H1 (cell line): Measurements from ENCODE around the gene NCAM1. TPM values are rescaled to one million over a fixed set of nuclear protein-coding genes. Genes with fewer than 3 reads are reported as not detected.

ENCODE experiments used
- CTCF ChIA-PET: fragments of 300-600 bp; sonication (Branson Sonifier 250); formaldehyde crosslinking; loops from one replicate; lab custom pipeline; 2021; ENCODE audit not compliant: partially characterized antibody; lab: Charles Lee
- POLR2A ChIA-PET: fragments of 300-600 bp; sonication (Branson Sonifier 250); formaldehyde crosslinking; loops from one replicate; lab custom pipeline; 2021; ENCODE audit warnings: inconsistent platforms; ENCODE audit not compliant: partially characterized antibody; lab: Charles Lee
- DNase-seq, 2 experiments: peaks; one replicate each; pipeline versions ENCODE4 v3.0.0 to v3.0.0-alpha.2; 2010 to 2022; ENCODE audit warnings: low spot score in 2 of 2, low read depth in 1 of 2, mixed read lengths in 1 of 2
- FAIRE-seq: peaks from 2 replicates; lab custom pipeline; 2011; peaks lifted over from hg19 to GRCh38; lab: Jason Lieb, UNC
- H2AFZ ChIP-seq: 2 replicates; pipeline ENCODE4 v1.8.1; 2012; ENCODE audit warnings: low read length, inconsistent platforms
- H2AK5ac ChIP-seq: 2 replicates; pipeline ENCODE4 v1.6.1; 2013; ENCODE audit warnings: low read depth, low read length
- H2BK120ac ChIP-seq: replicated peaks from 2 replicates; pipeline ENCODE3; 2013; ENCODE audit warnings: low read depth, low read length, inconsistent platforms
- H2BK12ac ChIP-seq: 2 replicates; pipeline ENCODE4 v1.6.1; 2013; ENCODE audit warnings: low read depth, low read length
- H2BK15ac ChIP-seq: 2 replicates; pipeline ENCODE4 v1.6.1; 2013; ENCODE audit warnings: low read length
- H2BK20ac ChIP-seq: 2 replicates; pipeline ENCODE4 v1.6.1; 2013; ENCODE audit warnings: low read length
- H2BK5ac ChIP-seq: 2 replicates; pipeline ENCODE4 v1.6.1; 2013; ENCODE audit warnings: low read depth, low read length
- H3K14ac ChIP-seq: 2 replicates; pipeline ENCODE4 v1.6.1; 2013; ENCODE audit warnings: inconsistent platforms; ENCODE audit not compliant: insufficient read length
- H3K18ac ChIP-seq: 2 replicates; pipeline ENCODE4 v1.6.1; 2013; ENCODE audit warnings: low read length; ENCODE audit errors: extremely low read depth
- H3K23ac ChIP-seq: 2 replicates; pipeline ENCODE4 v1.6.1; 2013; ENCODE audit warnings: inconsistent platforms; ENCODE audit not compliant: insufficient read length
- H3K23me2 ChIP-seq: 2 replicates; pipeline ENCODE4 v1.6.1; 2013; ENCODE audit warnings: low read depth, low read length
- H3K27ac ChIP-seq: 2 replicates; pipeline ENCODE4 v1.6.1; 2011; ENCODE audit warnings: low read depth, low read length, inconsistent platforms
- H3K27me3 ChIP-seq, 4 experiments: replicated peaks in 1 of 4; 1 replicate in 1 of 4; 2 replicates in 3 of 4; pipeline versions ENCODE4 v1.6.1 to v1.8.1; 2011 to 2013; ENCODE audit warnings: low read length in 3 of 4, mild to moderate bottlenecking in 3 of 4, inconsistent platforms in 2 of 4, mixed read lengths in 2 of 4, moderate library complexity in 1 of 4; ENCODE audit not compliant: control insufficient read depth in 3 of 4, insufficient read depth in 3 of 4; ENCODE audit errors: extremely low read depth in 1 of 4
- H3K36me3 ChIP-seq, 4 experiments: 2 replicates each; pipeline versions ENCODE4 v1.6.1 to v1.8.1; 2011 to 2013; ENCODE audit warnings: mild to moderate bottlenecking in 4 of 4, low read length in 3 of 4, moderate library complexity in 2 of 4, control low read depth in 1 of 4, inconsistent platforms in 1 of 4; ENCODE audit not compliant: insufficient read depth in 4 of 4, control insufficient read depth in 2 of 4
- H3K4ac ChIP-seq: replicated peaks from 2 replicates; pipeline ENCODE3; 2013; ENCODE audit warnings: low read length, low read depth, mixed read lengths, inconsistent platforms; ENCODE audit not compliant: insufficient read length
- H3K4me1 ChIP-seq, 4 experiments: replicated peaks in 1 of 4; 1 replicate in 1 of 4; 2 replicates in 3 of 4; pipeline versions ENCODE4 v1.6.1 to v1.8.1; 2011 to 2013; ENCODE audit warnings: low read length in 3 of 4, inconsistent platforms in 2 of 4, mixed read lengths in 1 of 4; ENCODE audit not compliant: insufficient read depth in 4 of 4, control insufficient read depth in 3 of 4
- H3K4me2 ChIP-seq, 2 experiments: 2 replicates each; pipeline versions ENCODE4 v1.6.1 to v1.8.1; 2011 to 2013; ENCODE audit warnings: low read depth in 2 of 2, low read length in 2 of 2, control low read depth in 1 of 2, inconsistent platforms in 1 of 2, mild to moderate bottlenecking in 1 of 2; ENCODE audit not compliant: insufficient read depth in 1 of 2
- H3K4me3 ChIP-seq, 4 experiments: fragments of 200-600, 300-600 bp in 1 of 4; sonication (generic), shearing (Covaris generic), sonication (Bioruptor Twin) in 1 of 4; 2 replicates each; pipeline versions ENCODE4 v1.5.1 to v1.8.1; 2011 to 2016; ENCODE audit warnings: low read length in 4 of 4, low read depth in 3 of 4, control low read depth in 2 of 4, inconsistent platforms in 2 of 4, mild to moderate bottlenecking in 2 of 4, mixed read lengths in 1 of 4, moderate library complexity in 1 of 4; ENCODE audit not compliant: insufficient read depth in 2 of 4; ENCODE audit errors: extremely low read depth in 1 of 4
- H3K56ac ChIP-seq: replicated peaks from 2 replicates; pipeline ENCODE3; 2013; ENCODE audit warnings: low read depth, mild to moderate bottlenecking, mixed read lengths, low read length, inconsistent platforms; ENCODE audit not compliant: insufficient read length
- H3K79me1 ChIP-seq: 2 replicates; pipeline ENCODE4 v1.6.1; 2013; ENCODE audit warnings: low read depth, low read length, control low read depth
- H3K79me2 ChIP-seq, 2 experiments: 2 replicates each; pipeline versions ENCODE4 v1.6.1 to v1.8.1; 2012 to 2013; ENCODE audit warnings: low read length in 2 of 2, mild to moderate bottlenecking in 2 of 2, inconsistent platforms in 1 of 2; ENCODE audit not compliant: insufficient read depth in 2 of 2, control insufficient read depth in 1 of 2
- H3K9ac ChIP-seq, 4 experiments: replicated peaks in 1 of 4; 1 replicate in 1 of 4; 2 replicates in 3 of 4; pipeline versions ENCODE4 v1.6.1 to v1.8.1; 2011 to 2013; ENCODE audit warnings: low read depth in 3 of 4, low read length in 3 of 4, control low read depth in 2 of 4, mild to moderate bottlenecking in 2 of 4, moderate library complexity in 2 of 4, inconsistent platforms in 1 of 4; ENCODE audit errors: extremely low read depth in 1 of 4
- H3K9me3 ChIP-seq, 2 experiments: 2 replicates each; pipeline versions ENCODE4 v1.6.1 to v1.8.1; 2012 to 2013; ENCODE audit warnings: mild to moderate bottlenecking in 2 of 2, moderate library complexity in 2 of 2, control low read depth in 1 of 2, inconsistent platforms in 1 of 2, low read depth in 1 of 2, low read length in 1 of 2, mixed read lengths in 1 of 2; ENCODE audit not compliant: insufficient read depth in 2 of 2
- H4K20me1 ChIP-seq, 2 experiments: replicated peaks in 1 of 2; 2 replicates each; pipeline versions ENCODE3 to v1.8.1; 2011 to 2013; ENCODE audit warnings: inconsistent platforms in 2 of 2, low read length in 2 of 2, mild to moderate bottlenecking in 1 of 2; ENCODE audit not compliant: insufficient read depth in 2 of 2, control insufficient read depth in 1 of 2
- H4K5ac ChIP-seq: 2 replicates; pipeline ENCODE4 v1.6.1; 2013; ENCODE audit warnings: low read length, low read depth, mixed read lengths, inconsistent platforms; ENCODE audit not compliant: insufficient read length
- H4K8ac ChIP-seq: 2 replicates; pipeline ENCODE4 v1.8.0; 2013; ENCODE audit warnings: mild to moderate bottlenecking, moderate library complexity, low read length, inconsistent platforms; ENCODE audit not compliant: insufficient read depth; ENCODE audit errors: extremely low read depth
- H4K91ac ChIP-seq: replicated peaks from 2 replicates; pipeline ENCODE3; 2013; ENCODE audit warnings: low read length, mixed read lengths, inconsistent platforms; ENCODE audit not compliant: insufficient read length
- BRCA1 ChIP-seq: IDR thresholded peaks from 2 replicates; pipeline ENCODE4 v1.6.1; 2012; ENCODE audit warnings: low read depth, low read length, improper control_type of control experiment
- CBX8 ChIP-seq: fragments of 300-800, 300-1000 bp; sonication (generic); IDR thresholded peaks from 2 replicates; pipeline ENCODE4 v1.7.1; 2016; ENCODE audit warnings: low read depth, low read length, borderline replicate concordance
- GABPA ChIP-seq: IDR thresholded peaks from 2 replicates; pipeline ENCODE4 v1.6.1; 2011; ENCODE audit warnings: mild to moderate bottlenecking, low read length, moderate library complexity, borderline replicate concordance; ENCODE audit not compliant: insufficient read depth
- KDM4A ChIP-seq: IDR thresholded peaks from one replicate; pipeline ENCODE4 v1.7.1; 2012; ENCODE audit warnings: low read depth, mild to moderate bottlenecking, moderate library complexity, low read length, inconsistent platforms; ENCODE audit not compliant: severe bottlenecking
- PHF8 ChIP-seq: fragments of 200-600 bp; sonication (generic); conservative IDR thresholded peaks from 2 replicates; pipeline ENCODE4 v1.7.1; 2012; ENCODE audit warnings: low read depth, mild to moderate bottlenecking, inconsistent platforms, low read length, moderate library complexity
- RNF2 ChIP-seq: fragments of 200-900, 300-1000 bp; sonication (generic); IDR thresholded peaks from 2 replicates; pipeline ENCODE4 v1.7.1; 2016; ENCODE audit warnings: borderline replicate concordance, low read depth, mild to moderate bottlenecking, antibody characterized with exemption, low read length; ENCODE audit not compliant: poor library complexity, severe bottlenecking; ENCODE audit errors: missing control alignments
- SIN3A ChIP-seq, 2 experiments: IDR thresholded peaks in 1 of 2; conservative IDR thresholded peaks in 1 of 2; 2 replicates each; pipeline ENCODE4 v1.6.1; 2011 to 2012; ENCODE audit warnings: low read length in 2 of 2, improper control_type of control experiment in 1 of 2, low read depth in 1 of 2, mild to moderate bottlenecking in 1 of 2
- TEAD4 ChIP-seq: IDR thresholded peaks from 2 replicates; pipeline ENCODE4 v1.6.1; 2012; ENCODE audit warnings: low read depth, low read length, inconsistent platforms, mixed read lengths
- WGBS, 2 experiments: shearing (Covaris generic) in 1 of 2; methylation state at CpG; one replicate each; pipeline versions ENCODE4 v1.1.6 to v1.1.7; 2013 to 2015; ENCODE audit warnings: low lambda C conversion rate in 2 of 2, mixed read lengths in 2 of 2, inconsistent platforms in 1 of 2, low coverage in 1 of 2, missing lambda C conversion rate in 1 of 2; ENCODE audit not compliant: insufficient replicate concordance in 2 of 2, insufficient coverage in 1 of 2, insufficient read length in 1 of 2; ENCODE audit errors: extremely low coverage in 1 of 2, missing lambda C conversion rate in 1 of 2; 5-methylcytosine and 5-hydroxymethylcytosine counted together
- polyA plus RNA-seq, 7 experiments: library from polyadenylated mRNA; depleted of rRNA in 3 of 7; stranded (reverse) in 5 of 7; unstranded in 2 of 7; fragments of >200 nt in 5 of 7; fragments of 200-250 nt in 2 of 7; gene quantifications; 1 replicate in 5 of 7; 2 replicates in 1 of 7; 4 replicates in 1 of 7; pipeline versions ENCODE4 v1.2.1 to v1.2.3, GENCODE V29; 2011 to 2013; ENCODE audit warnings: missing spikeins in 2 of 7, mixed read lengths in 2 of 7
- total RNA-seq: library from RNA; stranded (reverse); fragmentation: NEBNext Ultra II Directional; extraction: Animal tissue kit (Norgen Biotek cat#: 25700); gene quantifications from 2 replicates; pipeline ENCODE4 v1.2.1, GENCODE V29; 2021
- TF ChIP-seq, protein P1 (sequence below): IDR thresholded peaks from 2 replicates; pipeline ENCODE4 v1.6.1; 2012; ENCODE audit warnings: low read length, inconsistent platforms
- TF ChIP-seq, protein P2 (sequence below): IDR thresholded peaks from 2 replicates; pipeline ENCODE4 v1.6.1; 2011; ENCODE audit warnings: low read length, improper control_type of control experiment

The NCAM1 gene
- total and polyA plus RNA-seq, 2 of the 8 experiments (the other 6 are each of a cell fraction or from before 2014, with no cell fraction given), result 3.1 to 4.3 TPM

- CTCF ChIA-PET, result interaction anchor here (0.7 to 1.4 kb wide), 5 partner anchors 9 to 157 kb away, joined by 3 to 4 read pairs (median 3); no protein-coding TSS in a partner anchor
- TF ChIP-seq PHF8 (no peak), KDM4A (no peak), TEAD4 (no peak), SIN3A (conservative IDR thresholded peaks at IDR 0.05 in 1 of 2, IDR thresholded peaks at IDR 0.05 in 1 of 2; ENCODE audit: low read depth in 1 of 2, low read length in 2 of 2) (no peak), RNF2 (no peak), GABPA (no peak), BRCA1 (no peak), CBX8 (no peak)
- TF ChIP-seq, protein P1, sequence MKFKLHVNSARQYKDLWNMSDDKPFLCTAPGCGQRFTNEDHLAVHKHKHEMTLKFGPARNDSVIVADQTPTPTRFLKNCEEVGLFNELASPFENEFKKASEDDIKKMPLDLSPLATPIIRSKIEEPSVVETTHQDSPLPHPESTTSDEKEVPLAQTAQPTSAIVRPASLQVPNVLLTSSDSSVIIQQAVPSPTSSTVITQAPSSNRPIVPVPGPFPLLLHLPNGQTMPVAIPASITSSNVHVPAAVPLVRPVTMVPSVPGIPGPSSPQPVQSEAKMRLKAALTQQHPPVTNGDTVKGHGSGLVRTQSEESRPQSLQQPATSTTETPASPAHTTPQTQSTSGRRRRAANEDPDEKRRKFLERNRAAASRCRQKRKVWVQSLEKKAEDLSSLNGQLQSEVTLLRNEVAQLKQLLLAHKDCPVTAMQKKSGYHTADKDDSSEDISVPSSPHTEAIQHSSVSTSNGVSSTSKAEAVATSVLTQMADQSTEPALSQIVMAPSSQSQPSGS, result no peak
- TF ChIP-seq, protein P2, sequence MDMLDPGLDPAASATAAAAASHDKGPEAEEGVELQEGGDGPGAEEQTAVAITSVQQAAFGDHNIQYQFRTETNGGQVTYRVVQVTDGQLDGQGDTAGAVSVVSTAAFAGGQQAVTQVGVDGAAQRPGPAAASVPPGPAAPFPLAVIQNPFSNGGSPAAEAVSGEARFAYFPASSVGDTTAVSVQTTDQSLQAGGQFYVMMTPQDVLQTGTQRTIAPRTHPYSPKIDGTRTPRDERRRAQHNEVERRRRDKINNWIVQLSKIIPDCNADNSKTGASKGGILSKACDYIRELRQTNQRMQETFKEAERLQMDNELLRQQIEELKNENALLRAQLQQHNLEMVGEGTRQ, result no peak
Measured at GRCh38 chr11:112941104-112941503, 20.1 kb upstream of the NCAM1 start.

More at GRCh38 chr11:112941104-112941503, 20.1 kb upstream of the NCAM1 start:
- Histone ChIP-seq H3K27me3 (no peaks in the 10 kb centered on the region), H2BK20ac (no peak overlapping the region), H3K4ac (no peak overlapping the region), H3K23me2 (no peaks in the 10 kb centered on the region), H2BK120ac (no peak overlapping the region), H3K4me3 (no peak overlapping the region), H3K9ac (no peak overlapping the region), H4K5ac (no peak overlapping the region), H3K56ac (no peak overlapping the region), H2BK5ac (no peak overlapping the region), H4K20me1 (no peaks in the 10 kb centered on the region), H3K4me2 (no peak overlapping the region), H3K18ac (no peak overlapping the region), H2AFZ (no peak overlapping the region), H3K79me1 (no peaks in the 10 kb centered on the region), H3K14ac (no peak overlapping the region), H4K91ac (no peak overlapping the region), H2AK5ac (no peak overlapping the region), H3K23ac (no peak overlapping the region), H2BK12ac (no peak overlapping the region), H2BK15ac (no peak overlapping the region), H3K4me1 (peaks cover 0 to 5% (median 0%) of the 10 kb centered on the region in 4 experiments; a peak in 1 of 7 replicates), H3K27ac (no peak overlapping the region), H3K9me3 (no peaks in the 10 kb centered on the region), H4K8ac (no peak overlapping the region), H3K79me2 (no peaks in the 10 kb centered on the region), H3K36me3 (no peaks in the 10 kb centered on the region)
- FAIRE-seq (no peak), DNase-seq (no peak)
- 83% methylated on average over 2 of the region's 2 CpGs; no CpG with 5 or more reads in 1 of the 2 experiments for WGBS, 2 experiments
- POLR2A ChIA-PET, result no interaction called here
